ENCODE results near the gene CFHR2.
"Not testable (repeated sequence)": the region's sequence is repeated elsewhere in the genome, so short reads cannot be mapped to it uniquely, and the experiment has no call there.

CFHR2 gene

DNA sequence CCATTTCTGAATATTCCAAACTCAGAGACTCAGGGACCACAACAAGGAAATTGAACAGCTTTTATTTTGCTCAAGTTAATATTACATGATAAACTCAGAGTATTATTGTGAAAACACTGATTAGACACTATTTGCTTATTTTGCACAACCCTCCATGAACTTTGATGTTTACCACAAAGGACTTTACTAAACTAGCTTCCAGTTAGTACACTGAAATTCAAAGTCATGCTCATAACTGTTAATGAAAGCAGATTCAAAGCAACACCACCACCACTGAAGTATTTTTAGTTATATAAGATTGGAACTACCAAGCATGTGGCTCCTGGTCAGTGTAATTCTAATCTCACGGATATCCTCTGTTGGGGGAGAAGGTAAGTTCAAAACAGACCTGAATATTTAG, at the start of gene CFHR2:
Gene CFHR2, plus strand, starts transcription at position 171 of the 400 bp plus-strand sequence. Its CDS starts 143 bp downstream, at position 314.
- not testable (repeated sequence) for DNase-seq (ENCODE audit: low spot score)

DNA sequence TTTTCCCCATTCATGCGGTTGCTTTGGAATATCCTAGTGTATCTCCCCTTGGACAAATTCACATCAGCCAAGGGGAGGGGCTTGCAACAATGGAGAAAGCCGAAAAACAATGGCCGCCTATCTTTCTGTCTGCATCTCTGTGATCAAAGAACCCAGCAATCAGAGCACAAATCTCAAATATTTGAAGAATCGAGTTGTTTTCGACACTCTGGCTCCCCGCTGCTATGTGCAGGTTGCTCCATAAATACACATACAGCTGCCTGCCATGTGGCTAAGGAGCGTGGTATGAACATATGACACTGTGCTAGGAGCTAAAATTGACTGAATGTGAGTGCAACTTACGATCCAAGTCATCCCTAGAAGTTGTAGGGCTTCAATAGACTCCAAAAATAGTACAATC, 47.2 kb upstream of the CFHR2 start:
- DNase-seq (ENCODE audit: low spot score) = no peak

DNA sequence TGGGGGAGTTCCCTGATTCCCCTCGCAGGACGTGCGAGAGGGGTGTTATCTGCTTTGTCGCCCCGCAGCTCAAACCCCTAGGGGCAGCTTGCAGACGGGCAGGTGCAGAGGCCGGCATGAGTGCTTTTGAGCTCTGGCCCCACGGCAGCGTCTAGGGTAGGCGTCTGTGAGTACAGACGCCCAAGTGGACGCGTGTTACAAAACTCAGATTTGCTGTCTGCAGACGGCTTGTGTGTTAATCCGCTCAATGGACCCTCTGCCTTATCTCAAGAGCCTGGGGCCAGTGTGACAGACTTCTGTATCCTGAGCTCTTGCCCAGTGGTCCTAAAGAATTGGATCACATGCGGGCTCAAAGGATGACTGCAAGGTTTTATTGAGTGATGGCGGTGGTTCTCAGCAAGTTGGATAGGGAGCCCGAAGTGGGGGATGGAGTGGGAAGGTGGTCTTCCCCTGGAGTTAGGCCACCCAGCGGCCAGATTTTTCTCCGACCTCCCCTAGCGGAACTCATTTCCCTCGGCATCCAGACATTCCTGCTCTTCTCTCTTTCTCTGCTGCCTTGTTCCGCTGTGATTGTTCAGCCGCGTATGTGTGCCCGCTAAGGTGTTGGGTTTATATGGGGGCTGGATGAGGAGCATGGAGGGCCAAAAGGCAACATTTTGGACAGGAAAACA, 46.2 kb upstream of the CFHR2 start:
- DNase-seq (ENCODE audit: low spot score) = no peak

DNA sequence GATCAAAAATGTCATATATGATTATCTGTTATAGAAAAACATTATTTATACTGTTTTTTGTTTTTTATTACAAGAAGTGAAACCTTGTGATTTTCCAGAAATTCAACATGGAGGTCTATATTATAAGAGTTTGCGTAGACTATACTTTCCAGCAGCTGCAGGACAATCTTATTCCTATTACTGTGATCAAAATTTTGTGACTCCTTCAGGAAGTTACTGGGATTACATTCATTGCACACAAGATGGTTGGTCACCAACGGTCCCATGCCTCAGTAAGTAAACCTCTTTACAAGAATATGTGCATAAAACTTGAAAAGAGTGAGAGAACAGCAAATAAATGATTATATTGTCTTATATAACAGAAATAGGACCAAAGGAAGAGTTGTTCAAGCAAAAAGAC, 41.2 kb upstream of the CFHR2 start:
- no peak for DNase-seq (ENCODE audit: low spot score)

DNA sequence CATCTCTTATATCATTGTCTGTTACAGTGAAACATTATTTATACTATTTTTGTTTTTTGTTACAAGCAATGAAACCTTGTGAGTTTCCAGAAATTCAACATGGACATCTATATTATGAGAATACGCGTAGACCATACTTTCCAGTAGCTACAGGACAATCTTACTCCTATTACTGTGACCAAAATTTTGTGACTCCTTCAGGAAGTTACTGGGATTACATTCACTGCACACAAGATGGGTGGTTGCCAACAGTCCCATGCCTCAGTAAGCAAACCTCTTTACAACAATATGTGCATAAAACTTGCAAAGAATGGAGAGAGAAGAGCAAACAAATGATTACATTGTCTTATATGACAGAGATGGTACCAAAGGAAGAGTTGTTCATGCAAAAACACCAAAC, 33.3 kb upstream of the CFHR2 start:
- no peak for DNase-seq (ENCODE audit: low spot score)

DNA sequence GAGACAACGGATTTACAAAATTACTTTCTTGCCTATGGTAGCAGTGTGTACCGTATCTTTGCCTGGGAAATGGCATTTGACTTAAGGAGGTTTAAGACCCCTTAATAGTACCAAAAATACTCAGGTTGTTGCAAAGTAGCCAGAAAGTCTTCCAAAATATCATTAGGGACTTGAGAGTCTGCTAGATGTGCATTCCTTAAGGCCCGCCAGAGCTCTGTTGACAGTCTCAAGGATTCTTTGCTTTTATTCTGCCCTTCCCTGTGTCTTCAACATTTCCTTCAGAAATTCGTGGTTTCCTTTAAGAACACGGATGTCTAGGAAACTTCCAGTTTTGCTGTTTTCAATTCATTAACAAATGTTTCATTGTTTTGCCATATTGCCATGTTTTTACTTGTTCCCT, 31.3 kb upstream of the CFHR2 start:
- DNase-seq (ENCODE audit: low spot score) = not testable (repeated sequence)

DNA sequence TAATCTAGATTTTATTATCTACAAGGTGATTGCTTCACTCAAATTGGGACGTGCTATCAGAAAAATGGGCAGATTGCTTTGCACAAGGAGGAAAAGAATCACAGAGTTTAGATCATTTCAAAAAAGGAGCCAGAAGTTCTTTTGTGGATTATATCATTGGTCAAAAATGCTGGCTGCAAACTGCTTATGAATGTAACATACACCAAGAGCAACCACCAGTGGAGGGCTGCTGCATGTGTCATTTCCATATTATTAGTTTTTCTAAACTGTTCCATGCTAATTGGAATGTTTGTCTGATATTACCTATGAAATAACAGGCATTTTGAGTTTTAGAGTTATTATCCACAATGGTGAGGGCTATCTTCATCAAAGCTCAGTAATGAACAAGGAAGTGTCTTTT, 16.7 kb upstream of the CFHR2 start:
- DNase-seq (ENCODE audit: low spot score) = not testable (repeated sequence)

DNA sequence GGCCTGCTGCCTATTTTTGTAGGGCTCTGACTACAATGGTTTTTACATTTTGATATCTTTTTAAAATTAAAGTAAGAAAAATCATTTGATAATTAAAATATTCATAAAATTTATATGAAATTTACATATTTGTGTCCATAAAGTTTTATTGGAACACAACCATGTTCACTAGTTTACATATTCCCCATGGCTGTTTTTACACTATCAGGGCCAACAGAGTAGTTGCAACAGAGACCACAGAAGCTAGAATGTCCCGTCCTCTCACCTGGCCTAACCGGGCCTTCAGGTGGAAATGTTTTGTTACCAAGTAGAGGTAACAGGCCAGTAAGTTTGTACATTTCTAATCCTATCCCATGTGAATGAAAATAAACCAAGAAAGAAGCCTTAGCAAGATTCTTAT, 10.7 kb upstream of the CFHR2 start:
- not testable (repeated sequence) for DNase-seq (ENCODE audit: low spot score)

DNA sequence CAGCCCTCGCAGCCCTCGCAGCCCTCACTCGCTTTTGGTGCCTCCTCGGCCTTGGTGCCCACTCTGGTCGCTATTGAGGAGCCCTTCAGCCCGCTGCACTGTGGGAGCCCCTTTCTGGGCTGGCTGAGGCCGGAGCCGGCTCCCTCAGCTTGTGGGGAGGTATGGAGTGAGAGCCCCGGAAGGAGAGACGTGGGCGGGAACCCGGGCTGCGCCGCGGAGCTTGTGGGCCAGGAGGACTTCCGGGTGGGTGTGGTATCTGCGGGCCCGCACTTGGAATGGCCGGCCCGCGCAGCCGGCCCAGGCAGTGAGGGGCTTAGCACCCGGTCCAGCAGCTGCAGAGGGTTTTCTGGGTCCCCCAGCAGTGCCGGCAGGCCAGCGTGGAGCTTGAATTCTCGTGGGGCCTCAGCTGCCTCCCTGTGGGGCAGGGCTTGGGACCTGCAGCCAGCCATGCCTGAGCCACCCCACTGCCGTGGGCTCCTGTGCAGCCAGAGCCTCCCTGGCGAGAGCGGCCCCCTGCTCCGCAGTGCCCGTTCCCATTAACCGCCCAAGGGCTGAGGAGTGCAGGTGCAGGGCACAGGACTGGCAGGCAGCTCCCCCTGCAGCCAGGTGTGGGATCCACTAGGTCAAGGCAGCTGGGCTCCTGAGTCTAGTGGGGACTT, 9.9 kb upstream of the CFHR2 start:
- DNase-seq (ENCODE audit: low spot score) = no peak

DNA sequence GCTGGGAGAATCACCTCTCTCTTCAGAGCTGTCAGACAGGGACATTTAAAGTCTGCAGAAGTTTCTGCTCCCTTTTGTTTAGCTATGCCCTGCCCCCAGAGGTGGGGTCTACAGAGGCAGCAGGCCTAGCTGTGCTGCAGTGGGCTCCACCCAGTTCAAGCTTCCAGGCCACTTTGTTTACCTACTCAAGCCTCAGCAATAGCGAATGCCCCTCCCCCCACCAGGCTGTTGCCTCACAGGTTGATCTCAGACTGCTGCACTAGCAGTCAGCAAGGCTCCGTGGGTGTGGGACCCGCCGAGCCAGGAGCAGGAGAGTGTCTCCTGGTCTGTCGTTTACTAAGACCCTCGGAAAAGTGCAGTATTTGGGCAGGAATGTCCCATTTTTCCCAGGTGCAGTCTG, 2.1 kb upstream of the CFHR2 start:
- DNase-seq (ENCODE audit: low spot score) = not testable (repeated sequence)

DNA sequence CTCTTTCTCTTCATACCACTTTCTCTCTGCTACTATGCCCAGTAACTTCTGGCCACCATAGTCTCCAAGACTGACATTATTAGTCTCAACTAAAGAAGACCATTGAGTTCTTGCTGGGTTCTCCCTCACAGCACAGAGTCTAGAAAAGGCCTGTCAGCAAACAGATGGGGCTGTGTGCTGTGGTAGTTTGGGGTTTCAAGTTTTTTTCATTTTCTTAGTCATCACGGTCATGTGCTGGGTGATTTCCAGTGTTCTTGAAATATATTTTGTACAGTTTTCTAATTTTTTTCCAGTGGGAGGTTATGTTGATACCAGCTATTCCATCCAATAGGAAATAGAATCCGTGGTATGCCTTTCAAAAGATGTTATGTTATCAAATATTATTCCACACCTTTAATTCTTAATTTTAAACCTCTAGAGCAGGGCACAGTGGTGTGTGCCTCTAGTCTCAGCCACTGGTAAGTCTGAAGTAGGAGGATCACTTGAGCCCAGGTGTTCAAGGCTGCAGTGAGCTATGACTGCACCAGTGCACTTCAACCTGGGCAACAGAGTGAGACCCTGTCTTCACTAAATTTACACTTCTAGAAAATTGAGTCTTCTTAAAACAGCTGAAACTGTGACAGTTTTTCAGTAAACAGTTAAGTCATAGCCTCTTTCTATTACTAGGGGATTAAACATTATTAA, 8.3 kb downstream of the CFHR2 start:
- DNase-seq (ENCODE audit: low spot score) = no peak

DNA sequence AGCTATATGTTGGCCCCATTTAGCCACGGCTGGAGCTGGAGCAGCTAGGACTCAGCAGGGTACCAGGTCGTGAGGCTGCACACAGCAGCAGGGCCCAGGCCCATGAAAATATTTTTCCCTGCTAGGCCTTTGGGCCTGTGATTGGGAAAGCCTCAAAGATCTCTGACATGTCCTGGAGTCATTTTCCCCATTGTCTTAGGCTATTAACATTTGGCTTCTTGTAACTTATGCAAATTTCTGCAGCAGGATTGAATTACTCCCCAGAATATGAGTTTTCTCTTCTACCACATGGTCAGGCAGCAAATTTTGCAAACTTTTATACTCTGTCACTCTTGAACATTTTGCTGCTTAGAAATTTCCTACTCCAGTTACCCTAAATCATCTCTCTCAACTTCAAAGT, 11.2 kb downstream of the CFHR2 start:
- no peak for DNase-seq (ENCODE audit: low spot score)

DNA sequence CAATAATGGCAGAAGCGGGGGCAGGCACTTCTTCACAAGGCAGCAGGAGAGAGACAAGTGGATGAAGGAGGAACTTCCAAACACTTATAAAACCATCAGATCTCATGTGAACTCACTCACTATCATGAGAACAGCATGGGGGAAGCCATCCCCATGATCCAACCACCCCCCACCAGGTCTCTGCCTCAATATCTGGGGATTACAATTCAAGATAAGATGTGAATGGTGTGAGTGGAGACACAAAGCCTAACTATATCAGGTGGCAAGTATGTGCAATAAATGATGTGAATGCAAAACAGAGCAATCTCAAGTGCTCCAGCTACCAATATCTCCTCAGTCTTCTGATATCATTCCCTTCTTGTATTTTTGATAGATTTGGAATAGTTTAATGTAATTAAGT, 12.4 kb downstream of the CFHR2 start:
- no peak for DNase-seq (ENCODE audit: low spot score)

DNA sequence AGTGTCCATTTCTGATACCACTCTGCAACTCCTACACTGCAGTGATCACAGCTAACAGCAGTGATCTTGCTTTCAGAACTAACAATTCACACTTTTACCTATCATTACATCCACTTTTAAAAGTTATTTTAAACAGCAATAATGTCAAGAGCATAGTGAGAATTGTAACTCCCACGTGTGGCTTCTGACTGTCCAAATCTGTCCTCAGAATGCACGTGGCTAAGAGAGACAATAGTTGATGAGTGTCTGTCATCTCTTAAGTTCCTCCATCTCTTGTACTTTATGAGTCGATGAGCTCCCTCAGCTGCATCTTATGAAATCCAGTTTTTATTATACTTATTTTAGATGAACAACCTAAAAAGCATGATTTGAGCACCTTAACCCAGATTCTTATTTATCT, 17.3 kb downstream of the CFHR2 start:
- DNase-seq (ENCODE audit: low spot score) = no peak

DNA sequence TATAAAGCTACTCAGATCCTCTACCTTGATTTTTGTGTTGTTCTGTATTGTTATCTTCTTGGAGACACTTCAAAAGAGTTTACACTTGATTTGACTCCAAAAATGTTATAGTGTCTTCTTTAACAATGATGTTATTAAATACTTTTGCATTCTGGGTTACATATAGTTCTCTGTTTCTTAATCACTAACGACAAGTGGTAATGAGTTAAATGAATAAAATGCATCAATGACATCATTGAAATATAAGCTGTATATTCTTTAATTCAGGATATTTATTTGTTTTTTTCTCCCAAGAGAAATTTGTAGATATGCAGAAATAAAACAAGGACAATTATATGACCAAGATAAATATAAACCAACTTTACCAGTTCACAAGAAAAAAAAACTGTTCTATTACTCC, 26.6 kb downstream of the CFHR2 start:
- DNase-seq (ENCODE audit: low spot score) = no peak

DNA sequence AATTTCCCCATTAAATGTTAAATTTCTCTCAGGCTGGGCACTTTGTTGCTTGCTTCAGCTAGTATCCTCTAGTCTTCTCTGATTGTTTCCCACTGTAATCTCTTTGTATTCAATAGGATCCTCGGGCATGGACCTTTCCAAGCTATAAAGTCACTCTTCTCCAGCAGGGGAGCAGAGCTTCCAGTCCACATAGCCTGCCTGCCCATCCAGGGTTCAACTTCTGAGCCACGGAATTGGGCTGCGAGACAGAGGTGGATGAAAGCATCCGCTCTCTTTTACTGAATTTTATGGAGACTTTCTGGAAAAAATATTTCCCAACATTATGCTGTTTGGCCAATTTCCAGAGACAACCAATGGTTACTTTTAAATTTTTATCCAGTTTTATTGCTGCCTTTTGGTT, 32.7 kb downstream of the CFHR2 start:
- no peak for DNase-seq (ENCODE audit: low spot score)

DNA sequence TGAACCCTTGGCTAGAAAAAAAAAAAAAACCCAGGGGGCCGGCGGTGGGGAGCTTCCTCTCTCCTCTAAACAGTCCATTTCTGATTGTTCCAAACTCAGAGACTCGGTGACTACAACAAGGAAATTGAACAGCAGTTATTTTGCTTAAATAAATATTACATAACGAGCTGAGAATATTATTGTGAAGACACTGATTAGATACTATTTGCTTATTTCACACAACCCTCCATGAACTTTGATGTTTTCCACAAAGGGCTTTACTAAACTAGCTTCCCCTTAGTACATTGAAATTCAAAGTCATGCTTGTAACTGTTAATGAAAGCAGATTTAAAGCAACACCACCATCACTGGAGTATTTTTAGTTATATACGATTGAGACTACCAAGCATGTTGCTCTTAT, 33.7 kb downstream of the CFHR2 start, which contains the start of gene CFHR5:
Gene CFHR5, plus strand, starts transcription at position 279 of the 400 bp plus-strand sequence. Its CDS starts 109 bp downstream, at position 388.
- DNase-seq (ENCODE audit: low spot score) = no peak

DNA sequence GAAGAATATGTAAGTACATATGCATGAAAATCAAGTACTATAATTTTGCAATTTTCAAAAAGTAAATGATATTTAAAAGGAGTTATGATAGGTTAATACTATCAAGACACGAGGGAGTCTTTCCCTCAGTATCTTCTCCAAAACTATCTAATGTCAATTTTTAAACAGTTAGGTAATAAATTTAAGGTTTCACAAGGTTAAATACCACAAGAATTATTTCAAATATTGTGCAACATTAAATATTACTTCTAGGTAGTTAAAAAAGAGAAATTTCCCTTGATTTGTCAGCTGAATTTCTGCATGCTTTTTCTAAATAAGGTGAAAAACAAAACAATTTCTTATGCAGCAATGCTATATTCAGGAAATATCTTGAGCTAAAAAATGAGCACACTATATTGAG, 37.3 kb downstream of the CFHR2 start:
- DNase-seq (ENCODE audit: low spot score) = no peak

DNA sequence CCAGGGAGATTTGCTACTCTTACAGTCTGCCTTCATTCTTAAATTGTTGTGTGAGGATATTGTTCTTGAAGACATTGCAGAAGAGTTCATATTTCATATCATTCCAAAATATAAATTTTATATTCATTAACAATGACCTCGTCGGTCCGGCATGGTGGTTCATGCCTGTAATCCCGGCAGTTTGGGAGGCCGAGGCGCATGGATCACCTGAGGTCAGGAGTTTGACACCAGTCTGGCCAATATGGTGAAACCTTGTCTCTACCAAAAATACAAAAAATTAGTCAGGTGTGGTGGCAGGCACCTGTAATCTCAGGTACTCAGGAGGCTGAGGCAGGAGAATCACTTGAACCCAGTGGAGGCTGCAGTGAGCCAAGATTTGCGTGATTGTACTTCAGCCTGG, 38.7 kb downstream of the CFHR2 start:
- DNase-seq (ENCODE audit: low spot score) = not testable (repeated sequence)

DNA sequence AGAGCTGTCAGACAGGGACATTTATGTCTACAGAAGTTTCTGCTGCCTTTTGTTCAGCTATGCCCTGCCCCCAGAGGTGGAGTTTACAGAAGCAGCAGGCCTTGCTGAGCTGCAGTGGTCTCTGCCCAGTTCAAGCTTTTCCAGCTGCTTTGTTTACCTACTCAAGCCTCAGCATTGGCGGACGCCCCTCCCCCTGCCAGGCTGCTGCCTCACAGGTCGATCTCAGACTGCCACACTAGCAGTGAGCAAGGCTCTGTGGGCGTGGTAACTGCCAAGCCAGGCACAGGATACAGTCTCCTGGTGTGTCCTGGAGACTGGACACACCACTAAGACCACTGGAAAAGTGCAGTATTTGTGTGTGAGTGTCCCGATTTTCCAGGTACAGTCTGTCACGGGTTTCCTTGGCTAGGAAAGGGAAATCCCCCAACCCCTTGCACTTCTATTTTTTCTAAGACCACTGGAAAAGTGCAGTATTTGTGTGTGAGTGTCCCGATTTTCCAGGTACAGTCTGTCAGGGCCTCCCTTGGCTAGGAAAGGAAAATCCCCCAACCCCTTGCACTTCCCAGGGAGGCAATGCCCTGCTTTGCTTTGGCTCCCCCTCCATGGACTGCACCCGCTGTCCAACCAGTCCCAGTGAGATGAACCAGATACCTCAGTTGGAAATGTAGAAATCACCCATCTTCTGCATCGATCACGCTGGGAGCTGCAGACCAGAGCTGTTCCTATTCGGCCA, 48.5 kb downstream of the CFHR2 start:
- not testable (repeated sequence) for DNase-seq (ENCODE audit: low spot score)

DNA sequence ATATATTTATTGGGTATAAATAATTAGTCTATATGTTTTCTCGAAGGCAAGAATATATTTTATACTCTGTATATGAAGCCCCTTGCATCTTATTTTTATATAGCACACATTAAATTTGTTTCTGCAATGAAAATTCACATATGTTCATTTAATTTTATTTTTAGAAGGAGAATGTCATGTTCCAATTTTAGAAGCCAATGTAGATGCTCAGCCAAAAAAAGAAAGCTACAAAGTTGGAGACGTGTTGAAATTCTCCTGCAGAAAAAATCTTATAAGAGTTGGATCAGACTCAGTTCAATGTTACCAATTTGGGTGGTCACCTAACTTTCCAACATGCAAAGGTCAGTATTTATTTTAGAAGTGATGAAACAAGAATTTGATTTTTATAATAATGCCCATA, 50.4 kb downstream of the CFHR2 start:
- DNase-seq (ENCODE audit: low spot score) = no peak

DNA sequence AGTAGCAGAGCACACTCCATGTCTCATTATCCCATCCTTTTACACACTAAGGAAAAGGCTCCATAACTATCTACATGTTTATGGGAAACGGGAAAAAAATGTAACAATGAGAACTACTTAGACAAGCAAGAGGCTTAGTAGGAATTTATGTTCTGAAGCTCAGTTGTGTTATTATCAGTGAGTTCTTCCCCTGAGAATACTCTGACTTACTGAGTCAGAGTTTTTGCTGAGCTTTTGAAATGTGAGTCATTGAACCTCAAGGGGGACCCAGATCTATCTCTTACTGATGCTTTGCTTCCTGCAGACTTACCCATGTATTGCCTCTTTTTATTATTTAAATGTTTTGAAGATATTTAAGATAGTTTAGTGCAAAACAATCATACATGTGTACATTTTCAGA, 53.9 kb downstream of the CFHR2 start:
- no peak for DNase-seq (ENCODE audit: low spot score)

DNA sequence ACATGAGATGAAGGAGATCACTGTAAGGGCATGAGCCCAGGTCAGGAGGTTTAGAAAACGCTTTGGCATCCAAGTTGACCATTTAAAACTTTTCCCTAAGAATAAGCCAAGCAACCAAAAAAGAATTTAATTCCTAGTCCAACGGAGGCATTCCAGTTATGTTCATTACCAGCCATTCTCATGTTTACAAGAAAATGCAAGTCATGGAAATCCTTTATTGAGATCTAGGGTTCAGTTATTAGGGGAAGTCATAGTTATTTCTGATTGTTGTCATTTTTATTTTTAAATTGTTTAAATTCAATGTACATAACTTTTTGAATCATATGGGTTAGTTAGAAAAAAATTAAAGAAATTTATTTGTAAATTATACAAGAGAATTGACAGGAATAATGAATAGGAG, 58.3 kb downstream of the CFHR2 start:
- no peak for DNase-seq (ENCODE audit: low spot score)
